Inflammatory macrophage treated with lipopolysaccharide for 1 hour (primary cell): ENCODE measurements around the gene ANKRD7.
"Not testable (repeated sequence)": the region's sequence is repeated elsewhere in the genome, so short reads cannot be mapped to it uniquely, and the experiment has no call there.

Source experiments
- DNase-seq, 2 donors: peaks; one replicate each; pipeline ENCODE4 v3.0.0-alpha.2; 2020 to 2022

The ANKRD7 gene

DNA sequence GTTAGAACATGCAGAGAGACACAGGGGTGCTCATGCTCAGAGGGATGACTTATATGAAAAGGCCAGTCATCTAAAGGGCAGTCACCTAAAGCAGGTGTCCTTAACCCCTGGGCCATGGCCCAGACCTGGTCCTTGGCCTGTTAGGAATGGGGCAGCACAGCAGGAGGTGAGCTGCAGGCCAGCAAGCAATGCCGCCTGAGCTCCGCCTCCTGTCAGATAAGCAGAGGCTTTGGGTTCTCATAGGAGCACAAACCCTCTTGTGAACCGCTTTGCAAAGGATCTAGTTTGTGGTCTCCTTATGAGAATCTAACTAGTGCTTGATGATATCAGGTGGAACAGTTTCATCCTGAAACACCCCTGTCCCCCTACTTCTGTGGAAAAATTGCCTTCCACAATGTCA lies 14.5 kb downstream of the ANKRD7 start:
- no peak for DNase-seq

DNA sequence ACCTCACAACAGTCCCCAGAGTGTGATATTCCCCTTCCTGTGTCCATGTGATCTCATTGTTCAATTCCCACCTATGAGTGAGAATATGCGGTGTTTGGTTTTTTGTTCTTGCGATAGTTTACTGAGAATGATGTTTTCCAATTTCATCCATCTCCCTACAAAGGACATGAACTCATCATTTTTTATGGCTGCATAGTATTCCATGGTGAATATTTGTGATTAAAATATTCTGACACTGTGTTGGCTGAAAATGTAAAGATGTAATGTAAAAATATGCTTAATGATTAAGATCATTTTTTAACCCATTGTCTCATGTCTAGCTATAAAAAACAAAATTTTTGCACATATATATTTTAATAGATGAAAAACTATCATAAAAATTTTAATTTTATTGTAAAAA lies 15.8 kb downstream of the ANKRD7 start:
- not testable (repeated sequence) for DNase-seq

DNA sequence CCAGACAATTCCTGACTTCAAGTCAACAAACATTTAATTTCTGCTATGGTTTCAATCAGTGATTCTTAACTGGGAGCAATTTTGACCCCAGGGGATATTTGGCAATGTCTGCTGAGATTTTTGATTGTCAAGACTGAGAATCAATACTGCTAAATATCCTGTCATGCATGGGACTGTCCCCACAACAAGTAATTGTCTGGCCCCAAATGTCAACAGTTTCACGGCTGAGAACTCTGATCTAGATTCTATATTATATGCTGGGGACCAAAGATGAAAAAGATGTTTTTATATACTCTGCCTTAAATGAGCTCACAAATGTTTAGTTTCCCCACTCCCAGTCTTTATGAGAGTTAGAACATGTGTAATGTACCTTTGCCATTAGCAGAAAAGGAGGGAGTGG lies 19.2 kb downstream of the ANKRD7 start:
- no peak for DNase-seq

DNA sequence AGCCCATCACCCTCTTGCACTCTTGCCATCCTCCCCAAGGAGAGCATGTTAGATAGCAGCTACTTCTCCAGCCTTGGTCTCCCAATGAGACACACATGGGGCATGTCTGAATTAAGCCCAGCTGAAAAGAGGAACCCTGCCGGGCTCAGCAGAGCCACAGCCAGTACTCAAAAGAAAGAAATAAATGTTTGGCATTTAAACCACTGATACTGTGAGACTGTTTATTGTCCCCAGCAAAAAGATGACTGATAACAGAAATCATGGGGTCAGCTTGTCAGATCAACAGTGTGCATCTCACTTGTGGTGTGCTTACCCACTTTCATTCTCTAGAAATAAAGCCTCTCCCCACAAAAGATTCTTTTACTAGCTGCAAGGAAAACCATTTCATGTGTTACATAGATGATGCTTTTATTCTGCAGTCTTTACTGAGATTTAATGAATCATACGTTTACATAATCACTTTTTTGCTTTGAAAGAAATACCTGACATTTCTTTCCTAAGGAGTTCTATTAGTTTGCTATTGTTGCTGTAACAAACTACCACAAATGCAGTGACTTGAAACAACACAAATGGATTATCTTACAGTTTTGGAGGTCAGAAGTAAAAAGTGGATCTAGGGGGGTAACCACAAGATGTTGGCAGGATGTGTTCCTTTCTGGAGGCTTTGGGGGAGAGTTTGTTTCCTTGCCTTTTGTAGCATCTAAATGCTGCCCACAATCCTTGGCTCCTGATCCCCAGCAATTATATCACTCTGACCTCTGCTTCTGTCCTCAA lies 20.9 kb downstream of the ANKRD7 start:
- no peak for DNase-seq

DNA sequence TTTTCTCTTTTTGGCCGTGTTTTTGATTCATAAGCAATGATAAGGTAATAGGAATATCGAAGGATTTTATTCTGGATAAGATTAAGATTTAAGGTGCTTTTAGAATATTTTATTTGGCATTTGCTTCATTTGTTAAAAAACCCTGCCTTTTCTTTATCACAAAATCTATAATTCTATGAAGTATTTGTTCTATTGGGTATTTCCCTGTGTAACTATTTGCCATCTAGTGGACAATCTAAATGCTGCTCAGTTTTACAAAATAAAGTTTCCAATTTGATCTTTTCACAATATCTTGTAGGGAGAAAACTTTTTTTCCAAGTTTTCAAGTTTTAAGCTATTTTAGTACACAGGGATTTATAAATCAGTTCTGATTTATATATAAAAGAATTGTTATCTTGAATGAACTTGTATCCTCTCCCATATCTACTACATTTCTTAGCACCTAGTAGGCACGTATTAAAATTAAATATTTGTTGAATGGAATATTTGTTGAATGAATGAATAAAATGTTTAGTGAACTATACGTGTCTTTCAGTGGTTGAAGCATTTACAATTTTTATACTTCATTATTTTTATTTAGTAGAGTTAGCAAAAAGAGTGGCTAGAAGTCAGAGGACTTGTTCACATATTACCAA lies 26.5 kb downstream of the ANKRD7 start:
- DNase-seq, result no peak

DNA sequence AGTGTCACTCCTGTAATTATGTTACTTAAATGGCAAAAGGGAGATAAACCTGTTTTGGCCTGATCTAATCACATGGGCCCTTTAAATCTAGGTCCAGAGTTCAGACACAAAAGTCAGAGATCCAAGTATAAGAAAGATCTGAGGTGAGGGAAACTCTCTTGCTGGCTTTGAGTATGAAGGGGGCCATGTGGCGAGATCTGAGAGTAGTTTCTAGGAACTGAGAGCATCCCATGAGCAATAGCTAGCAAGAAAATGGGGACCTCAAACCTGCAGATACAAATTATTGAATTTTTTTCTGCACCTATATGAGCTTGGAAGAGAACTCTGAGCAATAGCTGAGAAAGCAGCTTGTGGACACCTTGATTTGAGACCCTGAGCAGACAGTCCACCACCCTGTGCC lies 27.6 kb downstream of the ANKRD7 start:
- no peak for DNase-seq

DNA sequence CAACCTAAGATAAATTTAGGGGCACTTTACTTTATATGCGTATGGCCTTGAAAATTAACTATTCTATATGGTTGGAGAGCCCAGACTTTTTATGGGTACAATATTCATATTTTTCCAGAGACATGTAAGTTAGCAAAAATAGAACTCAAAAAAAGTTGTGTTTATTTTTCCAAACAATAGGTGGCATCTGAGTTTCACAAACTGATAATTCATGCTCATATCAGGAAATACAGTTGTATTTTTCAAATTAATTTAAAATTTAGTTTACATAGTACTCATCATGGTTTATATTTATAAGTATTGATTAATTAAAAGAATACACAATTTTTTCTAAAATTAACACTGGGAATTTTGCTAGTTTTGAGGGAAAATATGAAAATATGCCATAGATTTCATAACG lies 34.6 kb downstream of the ANKRD7 start:
- peak in 1 of 2 donors; percentile 36 for DNase-seq

DNA sequence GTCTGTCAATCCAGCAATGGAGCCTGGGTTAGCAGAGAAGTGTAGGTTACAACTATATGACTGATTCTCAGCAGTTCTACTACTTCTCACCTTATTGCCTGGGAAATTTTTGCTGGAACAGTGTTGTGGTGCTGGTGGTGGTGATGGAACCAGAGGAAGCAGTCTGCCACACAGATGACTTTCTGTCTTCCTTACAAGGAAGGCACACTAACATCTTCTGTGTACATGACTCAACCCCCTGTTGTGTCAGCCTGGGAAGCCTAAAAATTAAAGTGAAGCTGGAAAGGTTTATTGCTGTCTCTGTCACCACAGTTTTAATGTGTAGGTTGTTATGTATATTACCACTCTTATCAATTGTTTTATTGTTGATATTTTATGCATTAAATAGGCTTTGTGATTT lies 40.3 kb downstream of the ANKRD7 start:
- no peak for DNase-seq

DNA sequence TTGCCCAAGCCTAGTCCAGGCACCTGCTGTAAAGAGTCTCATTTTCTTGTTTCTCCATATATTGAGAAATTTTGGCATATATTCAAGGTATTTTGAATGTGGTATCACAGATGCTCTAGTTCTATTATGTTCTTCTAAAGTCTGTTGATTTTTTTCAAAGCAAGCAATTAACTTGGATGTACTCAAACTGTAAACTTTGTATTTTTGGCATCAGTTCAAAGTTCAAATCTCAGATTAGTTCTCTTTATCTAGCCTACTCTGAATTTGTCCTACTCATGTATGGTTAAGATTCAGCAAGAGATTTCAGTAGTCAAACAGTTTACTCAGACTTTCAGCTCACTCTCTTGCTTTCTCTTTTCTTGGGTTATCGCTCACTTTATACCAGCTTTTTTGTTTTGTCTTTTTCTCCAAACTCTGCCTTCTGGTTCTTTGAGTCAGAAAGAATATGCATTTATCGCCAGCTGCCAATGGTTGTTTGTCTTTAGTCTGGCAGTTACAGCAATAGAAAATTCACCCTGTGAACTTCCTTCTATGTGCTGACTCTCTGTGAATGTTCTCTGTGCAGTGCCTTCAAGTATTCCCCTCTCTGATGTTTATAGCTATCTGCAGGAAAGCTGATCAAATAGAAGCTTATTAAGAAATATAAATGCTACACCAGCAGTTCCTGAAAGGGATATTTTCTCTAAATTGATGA lies 56.0 kb downstream of the ANKRD7 start:
- DNase-seq, result no peak

DNA sequence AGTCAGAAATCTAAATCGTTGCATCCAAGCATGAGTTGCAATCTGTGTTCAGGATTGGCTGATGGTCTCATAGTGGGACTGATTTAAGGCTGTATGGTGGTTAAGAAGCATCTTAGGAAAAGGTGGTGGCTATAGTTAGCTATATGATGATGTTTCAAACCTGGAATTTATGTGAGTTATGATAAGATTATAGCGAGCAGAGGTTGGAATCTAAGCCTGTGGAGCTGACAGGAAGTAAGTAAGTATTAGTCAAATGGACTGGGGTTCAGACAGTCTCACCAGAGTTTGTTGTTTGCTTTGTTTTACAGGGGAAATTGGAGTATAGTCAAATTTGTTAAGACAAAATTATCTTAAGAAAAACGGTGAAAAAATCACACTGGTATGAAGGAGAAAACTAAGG lies 56.7 kb downstream of the ANKRD7 start:
- DNase-seq, result no peak

DNA sequence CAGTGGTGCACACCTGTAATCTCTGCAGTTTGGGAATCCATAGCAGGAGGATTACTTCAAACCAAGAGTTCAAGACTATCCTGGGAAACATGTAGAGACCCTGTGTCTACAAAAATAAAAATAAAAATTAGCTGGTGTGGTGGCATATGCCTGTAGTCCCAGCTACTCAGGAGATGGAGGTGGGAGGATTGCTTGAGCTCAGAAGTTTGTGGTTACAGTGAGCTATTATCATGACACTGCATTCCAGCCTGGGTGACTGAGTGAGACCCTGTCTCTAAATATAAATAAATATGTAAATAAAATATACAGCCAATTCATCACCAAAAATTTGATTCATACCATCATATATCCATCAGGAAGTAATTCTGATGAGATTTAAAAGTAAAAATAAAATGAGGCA lies 60.9 kb downstream of the ANKRD7 start:
- DNase-seq, result no peak

DNA sequence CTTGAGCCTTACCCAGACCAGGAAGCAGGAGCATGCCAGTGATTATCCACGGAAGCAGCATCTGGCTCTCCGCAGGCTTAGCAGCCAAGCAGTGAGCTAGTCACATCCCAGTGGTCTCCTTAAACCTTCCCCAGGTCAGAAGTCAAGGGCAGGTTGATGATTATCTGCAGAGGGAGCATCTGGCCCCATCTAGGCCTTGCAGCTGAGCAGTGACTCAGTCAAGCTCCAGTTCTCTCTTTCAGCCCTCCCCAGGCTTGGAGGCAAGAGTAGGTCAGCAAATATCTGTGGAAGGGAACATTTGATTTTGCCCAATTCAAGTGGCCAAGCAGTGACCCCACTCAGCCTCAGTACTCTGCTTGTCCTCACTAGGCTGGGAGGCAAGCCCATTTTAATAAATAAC lies 61.6 kb downstream of the ANKRD7 start:
- DNase-seq, result no peak

DNA sequence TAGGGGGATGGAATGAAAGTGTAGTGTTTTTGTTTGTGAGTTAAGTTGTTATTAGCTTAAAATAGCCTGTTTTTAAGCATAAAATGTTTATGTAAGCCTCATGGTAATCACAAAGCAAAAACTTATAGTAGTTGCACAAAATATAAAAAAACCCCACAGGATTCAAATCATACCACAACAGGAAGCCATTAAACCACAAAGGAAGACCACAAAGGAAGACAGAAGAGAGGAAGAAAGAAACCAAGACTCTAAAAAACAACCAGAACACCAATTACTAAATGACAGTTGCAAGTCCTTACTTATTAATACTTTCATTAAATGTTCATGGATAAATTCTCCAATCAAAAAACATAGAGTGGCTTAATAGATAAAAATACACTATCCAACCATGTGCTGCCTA lies 63.6 kb downstream of the ANKRD7 start:
- DNase-seq, result peak in 1 of 2 donors; percentile 34

DNA sequence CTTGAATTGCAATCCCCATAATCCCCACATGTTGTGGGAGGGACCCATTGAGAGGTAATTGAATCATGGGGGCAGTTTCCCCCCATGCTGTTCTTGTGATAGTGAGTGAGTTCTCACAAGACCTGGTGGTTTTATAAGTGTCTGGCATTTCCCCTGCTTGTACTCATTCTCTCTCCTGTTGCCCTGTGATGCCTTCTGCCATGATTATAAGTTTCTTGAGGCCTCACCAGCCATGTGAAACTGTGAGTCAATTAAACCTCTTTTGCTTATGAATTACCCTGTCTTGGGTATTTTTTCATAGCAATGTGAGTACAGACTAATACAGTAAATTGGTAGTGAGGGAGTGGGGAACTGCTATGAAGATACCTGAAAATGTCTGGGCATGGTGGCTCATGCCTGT lies 65.0 kb downstream of the ANKRD7 start:
- DNase-seq, result no peak
